CD4-positive, alpha-beta T cell (primary cell): ENCODE measurements around the gene MAP2K3. TPM values are rescaled to one million over a fixed set of nuclear protein-coding genes. Genes with fewer than 3 reads are reported as not detected.

Experiments
- ATAC-seq: fragments of 200-7000 bp; cut with Tn5 transposase; one replicate; pipeline ENCODE4 v1.10.0; 2022; ENCODE audit warnings: mild to moderate bottlenecking; ENCODE audit not compliant: poor library complexity
- CTCF ChIA-PET: fragments of 350-600 bp; sonication (Branson Sonifier 250); formaldehyde crosslinking; loops from one replicate; lab custom pipeline; 2021; ENCODE audit warnings: antibody characterized with exemption, inconsistent platforms; lab: Charles Lee
- POLR2A ChIA-PET: fragments of 350-600 bp; sonication (Branson Sonifier 250); formaldehyde crosslinking; loops from one replicate; lab custom pipeline; 2021; ENCODE audit warnings: antibody characterized with exemption, inconsistent platforms; lab: Charles Lee
- DNase-seq, 14 experiments: peaks; one replicate each; pipeline ENCODE4 v3.0.0-alpha.2; 2013 to 2020; ENCODE audit warnings: mixed read lengths in 2 of 14
- H3K27ac ChIP-seq, 2 donors: one replicate each; pipeline versions ENCODE4 v1.5.1 to v1.7.0; 2013; ENCODE audit warnings: low read length in 2 of 2, low read depth in 1 of 2, mild to moderate bottlenecking in 1 of 2
- H3K27me3 ChIP-seq, 2 experiments: 1 replicate in 1 of 2; 2 replicates in 1 of 2; pipeline versions ENCODE4 v1.6.1 to v1.7.0; 2013; ENCODE audit warnings: low read length in 2 of 2, control low read depth in 1 of 2, mild to moderate bottlenecking in 1 of 2, moderate library complexity in 1 of 2; ENCODE audit not compliant: insufficient read depth in 2 of 2, control insufficient read depth in 1 of 2
- H3K36me3 ChIP-seq: one replicate; pipeline ENCODE4 v1.6.1; 2013; ENCODE audit warnings: low read length, control low read depth; ENCODE audit not compliant: insufficient read depth
- H3K4me1 ChIP-seq: one replicate; pipeline ENCODE4 v1.6.1; 2013; ENCODE audit warnings: low read length, control low read depth; ENCODE audit not compliant: insufficient read depth
- H3K4me3 ChIP-seq: one replicate; pipeline ENCODE4 v1.5.1; 2013; ENCODE audit warnings: mild to moderate bottlenecking, low read length, moderate library complexity
- H3K9me3 ChIP-seq, 2 experiments: 1 replicate in 1 of 2; 2 replicates in 1 of 2; pipeline versions ENCODE4 v1.6.1 to v1.7.0; 2013; ENCODE audit warnings: low read length in 2 of 2, mild to moderate bottlenecking in 2 of 2, control low read depth in 1 of 2, moderate library complexity in 1 of 2; ENCODE audit not compliant: control insufficient read depth in 1 of 2, insufficient read depth in 1 of 2
- H3K27ac Mint-ChIP-seq: one replicate; pipeline ENCODE4 v1.8.0; 2020; ENCODE audit warnings: mixed read lengths
- H3K27me3 Mint-ChIP-seq: one replicate; pipeline ENCODE4 v1.8.0; 2021; ENCODE audit warnings: mixed read lengths
- H3K36me3 Mint-ChIP-seq: one replicate; pipeline ENCODE4 v1.8.0; 2021; ENCODE audit warnings: low read depth, mixed read lengths
- H3K4me1 Mint-ChIP-seq: one replicate; pipeline ENCODE4 v1.8.0; 2021; ENCODE audit warnings: low read depth, mixed read lengths
- H3K4me3 Mint-ChIP-seq: one replicate; pipeline ENCODE4 v1.8.0; 2020; ENCODE audit warnings: mild to moderate bottlenecking, mixed read lengths
- H3K9me3 Mint-ChIP-seq: one replicate; pipeline ENCODE4 v1.8.0; 2020; ENCODE audit warnings: mixed read lengths
- intact Hi-C, 2 experiments: fragments of 100-400 bp; cut with DNase I in 1 of 2; cut with micrococcal nuclease in 1 of 2; formaldehyde crosslinking; loops; one replicate each; pipeline versions ENCODE4 v1.15.1 to v1.9.0; 2023 to 2025; cut with DNase I, micrococcal nuclease
- total RNA-seq, 174 experiments: library from RNA in 2 of 174; stranded (reverse) in 2 of 174; gene quantifications; one replicate each; pipeline ENCODE4 v1.2.3 and lab custom pipeline; 2021 to 2026
- TF ChIP-seq, protein P1 (sequence below): fragments of 200-600 bp; IDR thresholded peaks from one replicate; pipeline ENCODE4 v1.8.0; 2022; ENCODE audit warnings: antibody characterized with exemption, mild to moderate bottlenecking

Gene MAP2K3
- total RNA-seq, 2 experiments from 2014 or later = 36.8 to 38.5 TPM

DNA sequence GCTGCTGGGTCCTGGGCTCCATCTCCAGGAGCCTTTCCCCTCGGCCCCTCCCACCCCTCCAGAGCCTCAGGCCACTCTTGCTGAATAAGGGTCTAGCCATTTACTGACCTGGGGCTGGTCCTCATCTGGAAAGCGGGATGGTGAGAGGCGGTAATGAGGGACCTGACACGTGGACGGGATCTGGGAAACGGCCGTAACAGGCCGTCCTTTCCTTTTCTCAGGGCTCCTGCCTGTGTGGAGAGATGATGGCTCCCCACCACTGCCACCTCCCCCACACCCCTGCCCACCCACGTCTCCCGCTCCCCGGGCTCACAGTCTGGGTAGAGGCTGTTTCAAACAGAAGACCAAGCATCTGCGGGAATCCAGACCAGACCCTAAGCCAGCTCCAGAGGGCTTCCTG is 71.1 kb downstream of the MAP2K3 start:
- no peak overlapping the region for H3K27ac Mint-ChIP-seq
- H3K9me3 Mint-ChIP-seq = no peaks in the 10 kb centered on the region
- DNase-seq = no peak
- no peaks in the 10 kb centered on the region for H3K4me1 ChIP-seq
- ATAC-seq = no peak
- H3K27me3 Mint-ChIP-seq = no peaks in the 10 kb centered on the region
- H3K9me3 ChIP-seq = no peaks in the 10 kb centered on the region
- intact Hi-C loops = no loop called here
- no peak overlapping the region for H3K4me3 ChIP-seq
- ChIA-PET CTCF (no interaction called here), POLR2A (no interaction called here)
- H3K4me3 Mint-ChIP-seq = no peak overlapping the region
- no peaks in the 10 kb centered on the region for H3K27me3 ChIP-seq
- TF ChIP-seq, protein P1, sequence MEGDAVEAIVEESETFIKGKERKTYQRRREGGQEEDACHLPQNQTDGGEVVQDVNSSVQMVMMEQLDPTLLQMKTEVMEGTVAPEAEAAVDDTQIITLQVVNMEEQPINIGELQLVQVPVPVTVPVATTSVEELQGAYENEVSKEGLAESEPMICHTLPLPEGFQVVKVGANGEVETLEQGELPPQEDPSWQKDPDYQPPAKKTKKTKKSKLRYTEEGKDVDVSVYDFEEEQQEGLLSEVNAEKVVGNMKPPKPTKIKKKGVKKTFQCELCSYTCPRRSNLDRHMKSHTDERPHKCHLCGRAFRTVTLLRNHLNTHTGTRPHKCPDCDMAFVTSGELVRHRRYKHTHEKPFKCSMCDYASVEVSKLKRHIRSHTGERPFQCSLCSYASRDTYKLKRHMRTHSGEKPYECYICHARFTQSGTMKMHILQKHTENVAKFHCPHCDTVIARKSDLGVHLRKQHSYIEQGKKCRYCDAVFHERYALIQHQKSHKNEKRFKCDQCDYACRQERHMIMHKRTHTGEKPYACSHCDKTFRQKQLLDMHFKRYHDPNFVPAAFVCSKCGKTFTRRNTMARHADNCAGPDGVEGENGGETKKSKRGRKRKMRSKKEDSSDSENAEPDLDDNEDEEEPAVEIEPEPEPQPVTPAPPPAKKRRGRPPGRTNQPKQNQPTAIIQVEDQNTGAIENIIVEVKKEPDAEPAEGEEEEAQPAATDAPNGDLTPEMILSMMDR = no peak
- no peaks in the 10 kb centered on the region for H3K36me3 ChIP-seq
- no peaks in the 10 kb centered on the region for H3K4me1 Mint-ChIP-seq
- H3K36me3 Mint-ChIP-seq = no peaks in the 10 kb centered on the region
- no peak overlapping the region for H3K27ac ChIP-seq

DNA sequence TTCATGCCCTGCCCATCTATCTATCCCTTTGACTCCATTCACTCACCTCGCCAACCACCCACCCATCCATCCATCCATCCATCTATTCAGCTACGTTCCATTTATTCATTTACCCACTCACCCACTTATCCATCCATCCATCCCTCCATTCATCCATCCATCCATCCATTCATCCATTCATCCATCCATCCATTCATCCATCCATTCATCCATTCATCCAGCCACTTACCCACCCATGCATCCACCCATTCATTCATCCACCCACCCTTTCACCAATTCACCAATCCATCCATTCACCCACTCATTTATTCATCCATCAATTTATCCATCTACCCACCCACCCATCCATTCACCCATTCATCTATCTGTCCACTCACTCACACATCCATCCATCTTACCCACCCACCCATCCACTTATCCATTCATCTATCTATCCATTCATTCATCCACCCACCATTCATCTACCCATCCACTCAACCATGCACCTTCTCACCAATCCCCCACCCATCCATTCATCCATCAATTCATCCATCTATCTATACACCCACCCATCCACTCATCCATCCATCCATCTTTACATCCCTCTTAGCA is 72.1 kb downstream of the MAP2K3 start:
- TF ChIP-seq, protein P1 = no peak
- Mint-ChIP-seq H3K36me3 (no peaks in the 10 kb centered on the region), H3K27me3 (no peaks in the 10 kb centered on the region), H3K27ac (no peak overlapping the region), H3K9me3 (no peaks in the 10 kb centered on the region), H3K4me1 (no peaks in the 10 kb centered on the region), H3K4me3 (no peak overlapping the region)
- no peaks in the 10 kb centered on the region for H3K4me1 ChIP-seq
- no peaks in the 10 kb centered on the region for H3K9me3 ChIP-seq
- H3K27ac ChIP-seq = no peak overlapping the region
- no peaks in the 10 kb centered on the region for H3K27me3 ChIP-seq
- no peak for ATAC-seq
- intact Hi-C loops = no loop called here
- no peaks in the 10 kb centered on the region for H3K36me3 ChIP-seq
- DNase-seq = no peak
- no peak overlapping the region for H3K4me3 ChIP-seq
- CTCF ChIA-PET = no interaction called here
- POLR2A ChIA-PET = no interaction called here

GRCh38 chr17:21357281-21357680 is 72.8 kb downstream of the MAP2K3 start:
- POLR2A ChIA-PET = no interaction called here
- Mint-ChIP-seq H3K36me3 (no peaks in the 10 kb centered on the region), H3K4me3 (no peak overlapping the region), H3K27me3 (no peaks in the 10 kb centered on the region), H3K27ac (no peak overlapping the region), H3K4me1 (no peaks in the 10 kb centered on the region), H3K9me3 (no peaks in the 10 kb centered on the region)
- no peak for ATAC-seq
- CTCF ChIA-PET = no interaction called here
- no peaks in the 10 kb centered on the region for H3K9me3 ChIP-seq
- no peak overlapping the region for H3K4me3 ChIP-seq
- TF ChIP-seq, protein P1 = no peak
- intact Hi-C loops = no loop called here
- DNase-seq = no peak
- H3K4me1 ChIP-seq = no peaks in the 10 kb centered on the region
- no peaks in the 10 kb centered on the region for H3K27me3 ChIP-seq
- no peak overlapping the region for H3K27ac ChIP-seq
- no peaks in the 10 kb centered on the region for H3K36me3 ChIP-seq
